ENCODE data around the gene HRK. TPM values are rescaled to one million over a fixed set of nuclear protein-coding genes. Genes with fewer than 3 reads are reported as not detected.

Gene HRK
- total RNA-seq, 1 donor from 2014 or later, result 2.1 TPM

DNA sequence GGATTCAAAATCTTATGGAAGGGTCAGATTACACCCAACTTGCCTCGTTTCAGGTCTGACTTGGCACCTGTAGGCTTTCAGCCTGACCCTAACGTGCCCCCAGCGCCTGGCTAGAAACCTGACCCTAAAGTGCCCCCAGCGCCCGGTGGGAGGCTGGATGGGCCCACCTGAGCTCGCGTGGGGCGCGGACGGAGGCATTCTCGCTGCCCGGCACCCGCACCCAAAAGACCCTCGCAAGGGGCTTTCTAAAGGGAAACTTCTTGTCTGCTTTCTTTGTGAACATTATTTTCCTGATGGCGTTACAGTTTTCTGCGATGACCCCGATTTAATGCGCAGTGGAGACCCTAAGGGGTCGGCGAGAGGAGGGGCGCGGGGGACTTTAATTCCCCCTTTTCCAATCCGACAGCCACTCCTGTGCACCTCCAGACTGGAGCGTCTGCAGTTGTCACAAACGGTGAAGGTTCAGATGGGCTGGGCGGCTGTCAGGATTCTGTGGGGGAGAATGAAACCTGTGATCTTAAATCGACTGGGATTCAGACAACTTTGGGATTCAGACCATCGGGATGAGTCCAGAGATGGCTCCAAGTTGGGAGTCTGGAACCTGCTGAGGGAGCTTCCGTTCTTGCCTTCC is 751 bp upstream of the HRK start:
- Histone ChIP-seq H3K4me1 (ENCODE audit: insufficient read depth, low read length) (peaks cover 13% of the 10 kb centered on the region), H3K4me2 (ENCODE audit: low read length) (peak overlapping the region; percentile 66), H3K9ac (ENCODE audit: low read length) (no peak overlapping the region), H3K4me3 (ENCODE audit: insufficient read depth, low read depth, low read length) (no peak overlapping the region), H3K27me3 (ENCODE audit: insufficient read depth, low read length) (peaks cover 67% of the 10 kb centered on the region), H3K36me3 (ENCODE audit: insufficient read depth, low read length) (no peaks in the 10 kb centered on the region), H3K27ac (ENCODE audit: low read depth, low read length) (no peak overlapping the region), H3K9me3 (ENCODE audit: insufficient read depth, low read depth, low read length) (no peaks in the 10 kb centered on the region), H3K79me2 (ENCODE audit: insufficient read depth, low read length) (no peaks in the 10 kb centered on the region), H4K20me1 (ENCODE audit: insufficient read depth, low read length) (peaks cover 3% of the 10 kb centered on the region), H2AFZ (ENCODE audit: low read depth, low read length) (no peak overlapping the region)
- H3K4me1 Mint-ChIP-seq (ENCODE audit: low read depth, unreplicated experiment), result peaks cover 13% of the 10 kb centered on the region
- H3K27ac Mint-ChIP-seq (ENCODE audit: unreplicated experiment), result peak overlapping the region; percentile 58
- TF ChIP-seq, protein P1, sequence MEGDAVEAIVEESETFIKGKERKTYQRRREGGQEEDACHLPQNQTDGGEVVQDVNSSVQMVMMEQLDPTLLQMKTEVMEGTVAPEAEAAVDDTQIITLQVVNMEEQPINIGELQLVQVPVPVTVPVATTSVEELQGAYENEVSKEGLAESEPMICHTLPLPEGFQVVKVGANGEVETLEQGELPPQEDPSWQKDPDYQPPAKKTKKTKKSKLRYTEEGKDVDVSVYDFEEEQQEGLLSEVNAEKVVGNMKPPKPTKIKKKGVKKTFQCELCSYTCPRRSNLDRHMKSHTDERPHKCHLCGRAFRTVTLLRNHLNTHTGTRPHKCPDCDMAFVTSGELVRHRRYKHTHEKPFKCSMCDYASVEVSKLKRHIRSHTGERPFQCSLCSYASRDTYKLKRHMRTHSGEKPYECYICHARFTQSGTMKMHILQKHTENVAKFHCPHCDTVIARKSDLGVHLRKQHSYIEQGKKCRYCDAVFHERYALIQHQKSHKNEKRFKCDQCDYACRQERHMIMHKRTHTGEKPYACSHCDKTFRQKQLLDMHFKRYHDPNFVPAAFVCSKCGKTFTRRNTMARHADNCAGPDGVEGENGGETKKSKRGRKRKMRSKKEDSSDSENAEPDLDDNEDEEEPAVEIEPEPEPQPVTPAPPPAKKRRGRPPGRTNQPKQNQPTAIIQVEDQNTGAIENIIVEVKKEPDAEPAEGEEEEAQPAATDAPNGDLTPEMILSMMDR (IDR thresholded peaks at IDR 0.05; ENCODE audit: insufficient read depth, low read depth, low read length), result no peak
- peak; percentile 43 for TF ChIP-seq EZH2 (IDR thresholded peaks at IDR 0.05; ENCODE audit: insufficient read depth, low read length)
- H3K36me3 Mint-ChIP-seq (ENCODE audit: low read depth, unreplicated experiment), result no peaks in the 10 kb centered on the region
- FAIRE-seq (no peak), DNase-seq (ENCODE audit: low read depth) (no peak)
- peaks cover 3% of the 10 kb centered on the region for H3K9me3 Mint-ChIP-seq (ENCODE audit: unreplicated experiment)
- H3K4me3 Mint-ChIP-seq (ENCODE audit: unreplicated experiment), result peak overlapping the region; percentile 73
- peaks cover 53% of the 10 kb centered on the region for H3K27me3 Mint-ChIP-seq (ENCODE audit: low read depth, unreplicated experiment)

DNA sequence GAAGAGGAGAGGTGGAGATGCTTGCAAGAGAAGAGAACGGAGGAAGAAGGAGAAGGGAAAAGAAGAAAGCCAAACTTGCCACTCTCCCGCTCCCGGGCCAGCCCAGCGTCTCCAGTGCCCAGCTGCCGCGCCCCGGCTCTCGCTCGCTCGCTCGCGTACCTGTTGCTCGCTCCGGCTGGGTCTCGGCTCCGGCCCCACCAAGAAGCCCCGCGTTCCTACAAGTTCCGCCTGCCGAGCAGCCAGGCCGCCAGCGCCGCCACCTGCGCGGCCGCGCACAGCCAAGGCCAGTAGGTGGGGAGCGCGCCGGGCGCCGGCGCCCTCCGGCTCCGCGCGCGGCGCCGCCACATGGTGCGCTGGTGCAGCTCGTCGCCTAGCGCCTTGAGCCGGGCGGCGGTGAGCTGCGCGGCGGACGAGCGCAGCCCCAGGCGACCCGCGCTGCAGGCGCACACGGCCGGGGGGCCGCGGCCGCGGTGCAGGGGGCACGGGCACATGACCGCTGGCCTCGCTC is 370 bp downstream of the HRK start:
- Mint-ChIP-seq H3K4me1 (ENCODE audit: low read depth, unreplicated experiment) (peaks cover 18% of the 10 kb centered on the region), H3K4me3 (ENCODE audit: unreplicated experiment) (peak overlapping the region; percentile 93), H3K36me3 (ENCODE audit: low read depth, unreplicated experiment) (no peaks in the 10 kb centered on the region), H3K9me3 (ENCODE audit: unreplicated experiment) (peaks cover 3% of the 10 kb centered on the region), H3K27me3 (ENCODE audit: low read depth, unreplicated experiment) (peaks cover 49% of the 10 kb centered on the region), H3K27ac (ENCODE audit: unreplicated experiment) (no peak overlapping the region)
- FAIRE-seq (no peak), DNase-seq (ENCODE audit: low read depth) (peak; percentile 38)
- TF ChIP-seq, protein P1 (IDR thresholded peaks at IDR 0.05; ENCODE audit: insufficient read depth, low read depth, low read length), result no peak
- TF ChIP-seq EZH2 (IDR thresholded peaks at IDR 0.05; ENCODE audit: insufficient read depth, low read length), result no peak
- no peak overlapping the region for H3K27ac ChIP-seq (ENCODE audit: low read depth, low read length)
- no peak overlapping the region for H3K9ac ChIP-seq (ENCODE audit: low read length)
- no peaks in the 10 kb centered on the region for H3K36me3 ChIP-seq (ENCODE audit: insufficient read depth, low read length)
- H3K79me2 ChIP-seq (ENCODE audit: insufficient read depth, low read length), result no peaks in the 10 kb centered on the region
- H3K9me3 ChIP-seq (ENCODE audit: insufficient read depth, low read depth, low read length), result no peaks in the 10 kb centered on the region
- peaks cover 74% of the 10 kb centered on the region for H3K27me3 ChIP-seq (ENCODE audit: insufficient read depth, low read length)
- H4K20me1 ChIP-seq (ENCODE audit: insufficient read depth, low read length), result peaks cover 3% of the 10 kb centered on the region
- H2AFZ ChIP-seq (ENCODE audit: low read depth, low read length), result no peak overlapping the region
- peak overlapping the region; percentile 80 for H3K4me2 ChIP-seq (ENCODE audit: low read length)
- H3K4me1 ChIP-seq (ENCODE audit: insufficient read depth, low read length), result peaks cover 13% of the 10 kb centered on the region
- peak overlapping the region; percentile 23 for H3K4me3 ChIP-seq (ENCODE audit: insufficient read depth, low read depth, low read length)

DNA sequence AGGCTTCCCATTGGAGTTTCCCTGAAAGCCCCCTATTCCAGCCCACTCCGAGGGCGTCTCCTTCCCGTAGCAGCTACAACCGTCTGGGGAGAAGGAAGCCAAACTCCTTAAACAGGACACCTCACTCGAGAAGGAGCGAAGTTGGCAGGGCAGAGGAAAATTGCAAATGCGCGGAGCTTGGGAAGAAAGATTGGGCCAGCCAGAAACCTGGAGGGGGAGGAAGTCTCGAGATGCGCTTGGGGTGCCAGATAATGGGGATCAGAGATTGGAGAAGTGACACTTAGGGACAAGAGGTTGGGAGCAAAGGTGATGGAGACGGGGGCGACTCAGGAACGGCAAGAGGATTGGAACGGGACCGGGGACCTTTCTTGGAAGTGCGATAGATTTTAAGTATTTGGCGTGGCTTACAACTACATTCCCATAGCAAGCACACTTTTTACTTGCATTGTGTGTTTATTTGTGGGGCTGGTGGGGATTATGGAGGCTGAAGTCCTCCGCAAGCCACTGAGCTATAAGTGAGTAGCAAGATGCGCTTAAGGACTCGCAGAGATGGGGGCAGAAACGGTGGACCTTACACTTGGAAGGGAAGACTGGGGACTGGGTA is 926 bp downstream of the HRK start:
- H3K36me3 ChIP-seq (ENCODE audit: insufficient read depth, low read length), result no peaks in the 10 kb centered on the region
- Mint-ChIP-seq H3K4me3 (ENCODE audit: unreplicated experiment) (peak overlapping the region; percentile 93), H3K9me3 (ENCODE audit: unreplicated experiment) (peaks cover 3% of the 10 kb centered on the region), H3K36me3 (ENCODE audit: low read depth, unreplicated experiment) (no peaks in the 10 kb centered on the region), H3K27ac (ENCODE audit: unreplicated experiment) (peak overlapping the region; percentile 78), H3K4me1 (ENCODE audit: low read depth, unreplicated experiment) (peaks cover 18% of the 10 kb centered on the region), H3K27me3 (ENCODE audit: low read depth, unreplicated experiment) (peaks cover 49% of the 10 kb centered on the region)
- no peak overlapping the region for H2AFZ ChIP-seq (ENCODE audit: low read depth, low read length)
- H3K9me3 ChIP-seq (ENCODE audit: insufficient read depth, low read depth, low read length), result no peaks in the 10 kb centered on the region
- no peak overlapping the region for H3K9ac ChIP-seq (ENCODE audit: low read length)
- no peak for TF ChIP-seq EZH2 (IDR thresholded peaks at IDR 0.05; ENCODE audit: insufficient read depth, low read length)
- TF ChIP-seq, protein P1 (IDR thresholded peaks at IDR 0.05; ENCODE audit: insufficient read depth, low read depth, low read length), result no peak
- no peak overlapping the region for H3K4me3 ChIP-seq (ENCODE audit: insufficient read depth, low read depth, low read length)
- H3K79me2 ChIP-seq (ENCODE audit: insufficient read depth, low read length), result no peaks in the 10 kb centered on the region
- no peak overlapping the region for H3K27ac ChIP-seq (ENCODE audit: low read depth, low read length)
- peaks cover 74% of the 10 kb centered on the region for H3K27me3 ChIP-seq (ENCODE audit: insufficient read depth, low read length)
- no peak for DNase-seq (ENCODE audit: low read depth)
- H3K4me2 ChIP-seq (ENCODE audit: low read length), result peak overlapping the region; percentile 80
- H3K4me1 ChIP-seq (ENCODE audit: insufficient read depth, low read length), result peaks cover 13% of the 10 kb centered on the region
- peaks cover 3% of the 10 kb centered on the region for H4K20me1 ChIP-seq (ENCODE audit: insufficient read depth, low read length)
- FAIRE-seq, result no peak

All from astrocyte (in vitro differentiated cells and primary cell).